ENCODE data around the gene BICRA. TPM values are rescaled to one million over a fixed set of nuclear protein-coding genes. Genes with fewer than 3 reads are reported as not detected.
"Not testable (repeated sequence)": the region's sequence is repeated elsewhere in the genome, so short reads cannot be mapped to it uniquely, and the experiment has no call there.

Gene BICRA
- total RNA-seq, 2 experiments from 2014 or later, result 8.9 to 10.2 TPM

- not testable (repeated sequence) for H3K4me3 Mint-ChIP-seq, H3K36me3 Mint-ChIP-seq, H3K9me3 Mint-ChIP-seq, DNase-seq, H3K27me3 Mint-ChIP-seq, H3K27ac Mint-ChIP-seq
- H3K4me1 Mint-ChIP-seq, result peaks cover 14% of the 10 kb centered on the region
These were observed 26.3 kb downstream of the BICRA start for GRCh38 chr19:47635152-47635754.

GRCh38 chr19:47637550-47637949 is 28.6 kb downstream of the BICRA start:
- H3K4me3 Mint-ChIP-seq, result no peak overlapping the region
- H3K9me3 Mint-ChIP-seq, result no peaks in the 10 kb centered on the region
- no peaks in the 10 kb centered on the region for H3K27me3 Mint-ChIP-seq
- H3K27ac Mint-ChIP-seq, result no peak overlapping the region
- DNase-seq, result no peak
- peaks cover 5% of the 10 kb centered on the region for H3K36me3 Mint-ChIP-seq
- H3K4me1 Mint-ChIP-seq, result peaks cover 15% of the 10 kb centered on the region

- DNase-seq, result no peak
- Mint-ChIP-seq H3K4me1 (peaks cover 12% of the 10 kb centered on the region), H3K4me3 (no peak overlapping the region), H3K9me3 (no peaks in the 10 kb centered on the region), H3K36me3 (peaks cover 6% of the 10 kb centered on the region), H3K27ac (no peak overlapping the region), H3K27me3 (no peaks in the 10 kb centered on the region)
These were observed 33.1 kb downstream of the BICRA start for GRCh38 chr19:47641891-47642485.

GRCh38 chr19:47643281-47643680 is 34.3 kb downstream of the BICRA start:
- Mint-ChIP-seq H3K4me1 (peaks cover 15% of the 10 kb centered on the region), H3K4me3 (no peak overlapping the region), H3K27me3 (no peaks in the 10 kb centered on the region), H3K36me3 (peaks cover 16% of the 10 kb centered on the region), H3K27ac (no peak overlapping the region), H3K9me3 (no peaks in the 10 kb centered on the region)
- DNase-seq, result no peak

GRCh38 chr19:47644199-47644598 is 35.3 kb downstream of the BICRA start:
- Mint-ChIP-seq H3K4me3 (no peak overlapping the region), H3K9me3 (no peaks in the 10 kb centered on the region), H3K36me3 (peaks cover 16% of the 10 kb centered on the region), H3K27me3 (no peaks in the 10 kb centered on the region), H3K27ac (no peak overlapping the region), H3K4me1 (peaks cover 18% of the 10 kb centered on the region)
- DNase-seq, result no peak

GRCh38 chr19:47644743-47645482 is 36.0 kb downstream of the BICRA start:
- Mint-ChIP-seq H3K27me3 (no peaks in the 10 kb centered on the region), H3K4me3 (no peak overlapping the region), H3K9me3 (peaks cover 3% of the 10 kb centered on the region), H3K27ac (no peak overlapping the region), H3K36me3 (peaks cover 21% of the 10 kb centered on the region), H3K4me1 (peaks cover 21% of the 10 kb centered on the region)
- no peak for DNase-seq

- Mint-ChIP-seq H3K9me3 (peaks cover 3% of the 10 kb centered on the region), H3K27ac (no peak overlapping the region), H3K27me3 (no peaks in the 10 kb centered on the region), H3K4me3 (no peak overlapping the region), H3K4me1 (peaks cover 17% of the 10 kb centered on the region), H3K36me3 (peaks cover 23% of the 10 kb centered on the region)
- no peak for DNase-seq
These were observed 38.0 kb downstream of the BICRA start for GRCh38 chr19:47646924-47647323.

GRCh38 chr19:47649588-47649987 is 40.7 kb downstream of the BICRA start:
- peaks cover 27% of the 10 kb centered on the region for H3K36me3 Mint-ChIP-seq
- no peak for DNase-seq
- H3K27ac Mint-ChIP-seq, result no peak overlapping the region
- no peak overlapping the region for H3K4me3 Mint-ChIP-seq
- H3K4me1 Mint-ChIP-seq, result peaks cover 16% of the 10 kb centered on the region
- H3K27me3 Mint-ChIP-seq, result no peaks in the 10 kb centered on the region
- H3K9me3 Mint-ChIP-seq, result peaks cover 3% of the 10 kb centered on the region

GRCh38 chr19:47650700-47651099 is 41.8 kb downstream of the BICRA start:
- Mint-ChIP-seq H3K4me1 (peaks cover 9% of the 10 kb centered on the region), H3K36me3 (peaks cover 27% of the 10 kb centered on the region), H3K9me3 (peaks cover 3% of the 10 kb centered on the region), H3K27ac (no peak overlapping the region), H3K27me3 (no peaks in the 10 kb centered on the region), H3K4me3 (no peak overlapping the region)
- DNase-seq, result no peak

- H3K27me3 Mint-ChIP-seq, result no peaks in the 10 kb centered on the region
- no peak for DNase-seq
- H3K27ac Mint-ChIP-seq, result no peak overlapping the region
- peaks cover 11% of the 10 kb centered on the region for H3K4me1 Mint-ChIP-seq
- H3K9me3 Mint-ChIP-seq, result peaks cover 3% of the 10 kb centered on the region
- peaks cover 25% of the 10 kb centered on the region for H3K36me3 Mint-ChIP-seq
- H3K4me3 Mint-ChIP-seq, result no peak overlapping the region
These were observed 42.2 kb downstream of the BICRA start for GRCh38 chr19:47651132-47651531.

GRCh38 chr19:47651691-47652090 is 42.8 kb downstream of the BICRA start:
- H3K9me3 Mint-ChIP-seq, result peaks cover 3% of the 10 kb centered on the region
- H3K27ac Mint-ChIP-seq, result no peak overlapping the region
- DNase-seq, result no peak
- peaks cover 24% of the 10 kb centered on the region for H3K36me3 Mint-ChIP-seq
- H3K27me3 Mint-ChIP-seq, result no peaks in the 10 kb centered on the region
- peaks cover 16% of the 10 kb centered on the region for H3K4me1 Mint-ChIP-seq
- H3K4me3 Mint-ChIP-seq, result no peak overlapping the region

GRCh38 chr19:47652285-47652684 is 43.4 kb downstream of the BICRA start:
- Mint-ChIP-seq H3K9me3 (peaks cover 3% of the 10 kb centered on the region), H3K4me3 (no peak overlapping the region), H3K4me1 (peaks cover 16% of the 10 kb centered on the region), H3K36me3 (peaks cover 18% of the 10 kb centered on the region), H3K27ac (no peak overlapping the region), H3K27me3 (no peaks in the 10 kb centered on the region)
- no peak for DNase-seq

- no peak overlapping the region for H3K4me3 Mint-ChIP-seq
- no peak overlapping the region for H3K27ac Mint-ChIP-seq
- no peak for DNase-seq
- H3K9me3 Mint-ChIP-seq, result peaks cover 3% of the 10 kb centered on the region
- no peaks in the 10 kb centered on the region for H3K27me3 Mint-ChIP-seq
- peaks cover 14% of the 10 kb centered on the region for H3K36me3 Mint-ChIP-seq
- H3K4me1 Mint-ChIP-seq, result peaks cover 10% of the 10 kb centered on the region
These were observed 44.9 kb downstream of the BICRA start for GRCh38 chr19:47653856-47654255.

- no peak overlapping the region for H3K4me3 Mint-ChIP-seq
- DNase-seq, result no peak
- peaks cover 11% of the 10 kb centered on the region for H3K4me1 Mint-ChIP-seq
These were observed 48.8 kb downstream of the BICRA start for GRCh38 chr19:47657719-47658118.

GRCh38 chr19:47658431-47659348 is 49.8 kb downstream of the BICRA start:
- DNase-seq, result no peak
- no peak overlapping the region for H3K4me3 Mint-ChIP-seq
- H3K36me3 Mint-ChIP-seq, result peaks cover 5% of the 10 kb centered on the region
- H3K27ac Mint-ChIP-seq, result no peak overlapping the region
- H3K9me3 Mint-ChIP-seq, result no peaks in the 10 kb centered on the region
- no peaks in the 10 kb centered on the region for H3K27me3 Mint-ChIP-seq
- peaks cover 11% of the 10 kb centered on the region for H3K4me1 Mint-ChIP-seq

More at GRCh38 chr19:47657719-47658118, 48.8 kb downstream of the BICRA start:
- peaks cover 5% of the 10 kb centered on the region for H3K36me3 Mint-ChIP-seq
- H3K27ac Mint-ChIP-seq, result no peak overlapping the region
- no peaks in the 10 kb centered on the region for H3K27me3 Mint-ChIP-seq
- H3K9me3 Mint-ChIP-seq, result no peaks in the 10 kb centered on the region
